NCI-H510A (cell line): ENCODE measurements around the gene EOLA2.
"Not testable (repeated sequence)": the region's sequence is repeated elsewhere in the genome, so short reads cannot be mapped to it uniquely, and the experiment has no call there.

Experiments
- DNase-seq: peaks from one replicate; lab custom pipeline; 2025; lab: John Stamatoyannopoulos, UW

The EOLA2 gene

DNA sequence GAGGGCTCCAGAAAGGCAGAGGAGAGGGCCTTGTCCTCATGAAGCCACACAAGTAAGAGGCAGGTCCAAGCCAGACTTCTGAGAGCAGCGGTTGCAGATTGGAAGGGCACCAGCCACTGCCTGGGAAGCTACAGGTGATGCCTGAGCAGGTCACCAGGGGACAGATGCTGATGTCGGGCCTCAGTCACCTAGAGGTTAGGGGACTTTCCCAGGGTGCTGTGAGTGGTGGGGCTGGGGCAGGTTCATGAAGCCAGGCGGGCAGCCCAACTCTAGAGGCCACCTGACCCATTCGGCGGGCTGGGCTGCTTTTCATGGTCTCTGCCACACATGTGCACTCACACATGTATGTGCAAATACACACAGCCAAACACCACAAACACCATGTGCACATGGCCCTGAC is 5.3 kb downstream of the EOLA2 start:
- not testable (repeated sequence) for DNase-seq

DNA sequence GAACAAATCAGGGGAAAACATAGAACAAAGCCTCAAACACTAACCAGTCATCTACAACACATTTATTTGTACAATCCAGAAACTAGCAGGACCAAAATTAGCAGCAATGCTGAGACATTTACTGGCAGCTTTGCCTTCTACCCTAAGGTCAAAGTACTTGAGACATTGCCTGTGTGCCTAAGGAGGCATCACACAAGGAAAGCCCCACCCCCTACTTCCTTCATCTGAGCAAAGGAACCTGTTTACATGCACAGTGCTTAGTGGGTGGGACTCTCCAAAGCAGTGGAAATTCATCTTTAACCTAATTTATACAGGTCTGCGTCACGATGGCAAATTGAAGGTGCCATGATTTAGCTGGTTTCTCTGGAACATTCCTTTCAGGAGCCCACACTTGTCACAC is 6.1 kb downstream of the EOLA2 start:
- DNase-seq: not testable (repeated sequence)

GRCh38 chrX:149931355-149931754 is 6.9 kb downstream of the EOLA2 start:
- DNase-seq: not testable (repeated sequence)

- DNase-seq: not testable (repeated sequence)
Observed at GRCh38 chrX:149929400-149929799, 8.9 kb downstream of the EOLA2 start, which contains the start of gene HSFX4. Gene HSFX4, plus strand, starts transcription at chrX:149929573. Its CDS starts 72 bp downstream, at chrX:149929645.

DNA sequence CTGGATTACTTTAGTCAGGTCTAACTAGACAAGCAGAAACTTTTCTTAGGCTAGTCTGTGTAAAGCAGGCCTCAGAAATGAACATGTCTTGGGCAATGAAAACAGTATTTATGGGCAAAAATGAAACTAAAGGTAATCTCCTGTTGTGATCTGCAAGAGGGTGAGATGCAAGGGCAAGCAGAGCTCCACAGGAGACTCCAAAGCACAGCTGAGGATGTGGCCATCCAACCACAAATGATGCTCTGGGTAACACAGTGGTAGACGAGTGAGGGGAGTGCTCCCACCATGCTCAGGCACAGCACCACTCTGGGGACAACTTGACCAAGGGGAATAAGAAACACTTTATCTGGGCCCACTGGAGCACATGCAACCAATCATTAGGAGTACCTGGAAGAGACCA is 9.7 kb downstream of the EOLA2 start:
- not testable (repeated sequence) for DNase-seq

- not testable (repeated sequence) for DNase-seq
Observed at GRCh38 chrX:149927964-149928258, 10.4 kb downstream of the EOLA2 start.

DNA sequence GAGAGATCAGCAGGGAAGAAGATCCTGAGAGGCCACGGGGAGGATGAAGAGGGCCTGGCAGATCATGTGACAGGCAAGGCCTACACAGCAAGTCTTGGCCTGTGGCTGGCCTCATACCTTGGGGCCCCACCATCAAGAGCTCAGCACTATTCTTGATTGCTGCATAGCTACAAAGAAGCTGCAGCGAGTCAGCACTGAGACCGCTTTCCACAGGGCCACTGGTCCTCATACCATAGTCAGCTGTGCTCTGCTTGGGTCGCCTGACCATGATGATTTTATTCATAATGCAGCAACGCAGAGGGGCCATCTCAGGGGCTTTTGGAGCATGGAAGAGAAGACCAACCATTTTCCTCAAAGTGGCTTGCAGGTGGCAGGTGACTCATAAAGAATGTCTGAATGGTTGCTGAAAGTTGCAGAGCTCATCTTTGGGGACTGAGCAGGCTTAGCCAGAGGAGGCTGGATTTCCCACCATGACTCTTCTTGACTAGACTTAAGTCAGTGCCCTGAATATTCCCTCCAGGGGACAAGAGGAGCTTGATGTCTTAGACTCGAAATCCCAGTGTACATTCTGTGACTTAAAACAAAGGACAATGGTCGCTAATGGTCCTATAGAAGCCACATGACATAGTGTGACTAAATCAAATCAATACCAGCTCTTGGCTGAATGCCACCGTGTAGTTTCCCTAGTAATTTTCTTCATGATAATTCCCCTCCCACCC is 10.9 kb downstream of the EOLA2 start:
- not testable (repeated sequence) for DNase-seq

GRCh38 chrX:149924434-149924833 is 13.9 kb downstream of the EOLA2 start:
- DNase-seq: not testable (repeated sequence)

GRCh38 chrX:149923836-149924235 is 14.5 kb downstream of the EOLA2 start:
- not testable (repeated sequence) for DNase-seq

- no peak for DNase-seq
Observed at GRCh38 chrX:149916745-149917392, 21.4 kb downstream of the EOLA2 start.

GRCh38 chrX:149910178-149910695 is 28.1 kb downstream of the EOLA2 start:
- no peak for DNase-seq

- no peak for DNase-seq
Observed at GRCh38 chrX:149909324-149910177, 28.7 kb downstream of the EOLA2 start.

DNA sequence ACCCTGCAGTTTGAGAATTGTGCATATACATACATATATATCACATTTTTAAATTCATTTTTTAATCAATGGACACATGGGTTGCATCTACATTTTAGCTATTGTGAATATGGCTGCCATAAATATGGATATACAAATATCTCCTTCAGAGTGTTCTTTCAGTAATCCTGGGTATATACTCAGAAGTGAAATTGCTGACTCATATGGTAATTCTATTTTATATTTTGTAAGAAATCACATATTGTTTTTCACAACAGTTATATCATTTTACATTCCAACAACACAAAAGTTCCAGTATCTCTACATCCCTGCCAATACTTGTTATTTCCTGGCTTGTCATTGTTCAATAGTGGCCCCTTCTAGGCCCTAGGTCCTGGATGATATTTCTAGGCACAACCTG is 29.6 kb downstream of the EOLA2 start:
- no peak for DNase-seq

GRCh38 chrX:149908308-149908707 is 30.0 kb downstream of the EOLA2 start:
- no peak for DNase-seq

- DNase-seq: no peak
Observed at GRCh38 chrX:149903889-149904748, 34.2 kb downstream of the EOLA2 start.

DNA sequence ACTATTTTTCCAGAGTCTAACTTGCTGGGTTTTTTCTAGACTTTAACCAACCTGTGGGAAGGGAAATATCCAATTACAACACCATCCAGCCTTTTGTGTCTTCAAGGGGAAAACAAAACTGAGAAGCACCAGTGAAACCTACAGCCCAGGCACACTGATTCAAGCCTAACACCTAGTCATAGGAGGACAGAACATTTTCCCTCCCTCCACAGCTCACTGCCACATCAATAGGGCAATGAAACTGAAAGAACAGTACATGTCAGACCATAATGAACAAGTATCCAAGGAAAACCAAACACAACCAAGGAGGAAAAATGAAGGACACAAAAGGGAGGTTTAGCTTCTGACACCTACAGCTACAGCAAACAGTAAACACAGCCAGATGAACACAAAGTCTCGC is 39.7 kb downstream of the EOLA2 start:
- DNase-seq: no peak

- DNase-seq: not testable (repeated sequence)
Observed at GRCh38 chrX:149890828-149891227, 47.5 kb downstream of the EOLA2 start.
